HG03460 (cell line): ENCODE measurements around the gene CTNNA3.
"Not testable (repeated sequence)": the region's sequence is repeated elsewhere in the genome, so short reads cannot be mapped to it uniquely, and the experiment has no call there.

Experiments used
- ATAC-seq: cut with Tn5 transposase; IDR thresholded peaks from one replicate; pipeline ENCODE4 v1.9.1; 2021; ENCODE audit not compliant: unreplicated experiment

Gene CTNNA3

GRCh38 chr10:67259319-67259929 lies 436.6 kb downstream of the CTNNA3 start:
- no peak for ATAC-seq

GRCh38 chr10:67257427-67258144 lies 438.4 kb downstream of the CTNNA3 start:
- no peak for ATAC-seq

GRCh38 chr10:67257018-67257417 lies 439.0 kb downstream of the CTNNA3 start:
- ATAC-seq, result no peak

DNA sequence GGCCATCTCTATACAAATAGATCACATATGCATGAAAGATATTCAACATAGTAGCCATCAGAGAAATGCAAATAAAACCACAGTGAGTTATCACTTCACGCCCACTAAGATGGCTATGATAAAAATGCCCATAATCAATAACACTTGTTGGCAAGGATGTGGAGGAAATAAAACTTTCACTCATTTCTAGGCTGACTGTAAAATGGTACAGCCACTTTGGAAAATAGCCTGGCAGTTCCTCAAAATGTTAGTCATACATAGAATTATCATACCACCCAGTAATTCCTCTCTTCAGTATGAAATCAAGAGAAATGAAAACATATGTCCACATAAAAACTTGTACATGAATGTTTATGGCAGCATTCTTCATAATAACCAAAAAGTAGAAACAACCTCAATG lies 445.3 kb downstream of the CTNNA3 start:
- ATAC-seq, result no peak

- no peak for ATAC-seq
These were observed 449.9 kb downstream of the CTNNA3 start for GRCh38 chr10:67246066-67246555.

DNA sequence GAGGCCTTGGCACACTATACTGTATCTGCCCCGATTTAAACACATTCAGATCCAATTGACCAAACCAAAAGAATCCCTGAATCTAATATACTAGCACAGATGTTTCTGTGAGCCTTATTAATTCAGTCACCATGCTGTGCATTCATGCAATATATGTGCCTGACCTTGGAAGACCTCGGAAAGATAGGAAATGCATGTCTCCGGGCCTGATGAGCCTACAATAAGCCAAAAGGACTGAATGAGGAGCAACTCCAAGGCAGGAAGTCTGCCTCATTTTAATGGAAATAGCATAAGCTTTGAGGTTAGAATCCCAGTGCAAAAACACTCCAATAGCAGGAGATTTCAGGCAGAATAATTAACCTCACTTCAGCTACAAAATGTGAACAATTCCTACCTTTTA lies 453.5 kb downstream of the CTNNA3 start:
- ATAC-seq, result no peak

GRCh38 chr10:67241451-67241850 lies 454.5 kb downstream of the CTNNA3 start:
- ATAC-seq, result no peak

GRCh38 chr10:67239864-67240497 lies 456.0 kb downstream of the CTNNA3 start:
- no peak for ATAC-seq

DNA sequence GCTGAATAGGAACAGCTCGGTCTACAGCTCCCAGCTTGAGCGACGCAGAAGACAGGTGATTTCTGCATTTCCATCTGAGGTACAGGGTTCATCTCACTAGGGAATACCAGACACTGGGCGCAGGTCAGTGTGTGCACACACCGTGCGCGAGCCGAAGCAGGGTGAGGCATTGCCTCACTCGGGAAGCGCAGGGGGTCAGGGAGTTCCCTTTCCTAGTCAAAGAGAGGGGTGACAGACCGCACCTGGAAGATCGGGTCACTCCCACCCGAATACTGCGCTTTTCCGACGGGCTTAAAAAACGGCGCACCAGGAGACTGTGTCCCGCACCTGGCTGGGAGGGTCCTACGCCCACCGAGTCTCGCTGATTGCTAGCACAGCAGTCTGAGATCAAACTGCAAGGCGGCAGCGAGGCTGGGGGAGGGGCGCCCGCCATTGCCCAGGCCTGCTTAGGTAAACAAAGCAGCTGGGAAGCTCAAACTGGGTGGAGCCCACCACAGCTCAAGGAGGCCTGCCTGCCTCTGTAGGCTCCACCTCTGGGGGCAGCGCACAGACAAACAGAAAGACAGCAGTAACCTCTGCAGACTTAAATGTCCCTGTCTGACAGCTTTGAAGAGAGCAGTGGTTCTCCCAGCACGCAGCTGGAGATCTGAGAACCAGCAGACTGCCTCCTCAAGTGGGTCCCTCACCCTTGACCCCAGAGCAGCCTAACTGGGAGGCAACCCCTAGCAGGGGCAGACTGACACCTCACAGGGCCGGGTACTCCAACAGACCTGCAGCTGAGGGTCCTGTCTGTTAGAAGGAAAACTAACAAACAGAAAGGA lies 465.1 kb downstream of the CTNNA3 start:
- not testable (repeated sequence) for ATAC-seq

GRCh38 chr10:67225226-67225625 lies 470.8 kb downstream of the CTNNA3 start:
- ATAC-seq, result no peak

DNA sequence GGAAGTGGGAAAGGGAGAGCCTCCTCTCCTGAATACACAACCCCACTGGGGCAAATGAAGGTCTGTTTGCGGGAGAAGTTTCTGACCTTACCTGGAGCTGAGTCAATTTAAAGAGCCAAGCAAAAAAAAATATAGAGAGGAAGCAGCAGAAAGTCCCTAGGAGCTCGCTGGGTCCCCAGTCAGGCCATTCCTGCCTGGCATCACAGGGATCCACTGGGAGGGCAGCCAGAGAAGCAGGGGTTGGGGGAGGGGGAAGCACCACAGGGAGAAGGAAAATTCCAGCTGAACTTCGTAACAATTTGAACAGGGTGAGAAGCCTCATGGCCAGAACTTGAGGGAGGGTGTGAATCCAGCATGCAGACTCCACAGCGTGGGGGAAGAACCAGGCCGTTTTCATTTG lies 471.4 kb downstream of the CTNNA3 start:
- ATAC-seq, result no peak

GRCh38 chr10:67222934-67223333 lies 473.1 kb downstream of the CTNNA3 start:
- no peak for ATAC-seq

DNA sequence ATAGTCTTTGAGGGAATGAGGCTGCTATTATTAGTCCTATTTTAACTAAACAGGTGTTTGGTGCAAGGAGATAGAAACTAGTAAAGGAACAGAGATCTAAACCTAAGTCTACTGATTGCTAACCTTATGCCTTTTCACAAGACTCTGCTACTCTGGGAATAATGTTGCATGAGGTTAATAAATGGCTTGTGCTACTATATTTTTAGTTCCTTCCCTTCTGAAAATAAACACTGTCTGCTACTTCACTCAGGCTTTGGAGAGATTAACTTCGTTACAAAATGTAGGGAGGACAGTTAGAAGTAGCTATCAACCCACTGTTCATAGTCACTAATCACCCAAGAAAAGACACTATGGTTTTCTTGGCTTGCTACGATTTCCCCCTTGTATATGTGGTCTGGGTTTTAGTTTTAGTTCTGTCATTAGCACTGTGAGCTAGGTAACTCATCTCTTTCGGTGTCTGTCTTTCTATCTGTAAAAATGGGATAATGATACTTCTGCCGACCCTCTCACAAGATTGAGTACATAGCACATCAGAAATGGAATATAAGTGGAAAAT lies 474.0 kb downstream of the CTNNA3 start:
- ATAC-seq, result no peak

DNA sequence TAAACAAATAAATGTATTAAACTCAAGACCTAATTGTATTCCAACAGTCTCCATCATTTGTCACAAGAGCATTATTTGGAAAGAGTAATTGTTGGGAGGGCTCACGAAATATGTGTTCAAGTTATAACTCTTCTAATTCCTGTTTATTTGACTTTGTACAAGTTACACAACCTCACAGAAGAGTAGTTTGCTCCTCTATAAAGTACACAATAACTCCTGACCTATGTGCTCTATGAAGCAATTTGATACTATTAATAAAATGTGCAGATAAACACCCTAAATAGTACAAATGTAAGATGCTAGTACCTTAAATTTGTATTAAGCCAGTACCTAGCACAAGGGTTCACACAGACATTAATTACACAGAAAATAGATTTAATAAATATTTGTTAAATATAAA lies 484.3 kb downstream of the CTNNA3 start:
- ATAC-seq, result no peak

DNA sequence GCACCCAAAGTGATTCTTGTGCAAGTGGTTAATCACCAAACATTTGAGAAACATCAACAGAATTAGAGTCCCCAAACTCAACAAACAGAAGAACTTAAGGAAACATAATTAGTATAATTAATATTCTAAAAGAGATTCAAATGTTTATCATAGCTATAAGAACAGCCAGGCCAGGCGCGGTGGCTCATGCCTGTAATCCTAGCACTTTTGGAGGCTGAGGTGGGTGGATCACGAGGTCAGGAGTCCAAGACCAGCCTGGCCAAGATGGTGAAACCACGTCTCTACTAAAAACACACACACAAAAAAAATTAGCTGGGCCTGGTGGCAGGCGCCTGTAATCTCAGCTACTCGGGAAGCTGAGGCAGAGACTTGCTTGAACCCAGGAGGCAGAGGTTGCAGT lies 488.1 kb downstream of the CTNNA3 start:
- ATAC-seq, result not testable (repeated sequence)

DNA sequence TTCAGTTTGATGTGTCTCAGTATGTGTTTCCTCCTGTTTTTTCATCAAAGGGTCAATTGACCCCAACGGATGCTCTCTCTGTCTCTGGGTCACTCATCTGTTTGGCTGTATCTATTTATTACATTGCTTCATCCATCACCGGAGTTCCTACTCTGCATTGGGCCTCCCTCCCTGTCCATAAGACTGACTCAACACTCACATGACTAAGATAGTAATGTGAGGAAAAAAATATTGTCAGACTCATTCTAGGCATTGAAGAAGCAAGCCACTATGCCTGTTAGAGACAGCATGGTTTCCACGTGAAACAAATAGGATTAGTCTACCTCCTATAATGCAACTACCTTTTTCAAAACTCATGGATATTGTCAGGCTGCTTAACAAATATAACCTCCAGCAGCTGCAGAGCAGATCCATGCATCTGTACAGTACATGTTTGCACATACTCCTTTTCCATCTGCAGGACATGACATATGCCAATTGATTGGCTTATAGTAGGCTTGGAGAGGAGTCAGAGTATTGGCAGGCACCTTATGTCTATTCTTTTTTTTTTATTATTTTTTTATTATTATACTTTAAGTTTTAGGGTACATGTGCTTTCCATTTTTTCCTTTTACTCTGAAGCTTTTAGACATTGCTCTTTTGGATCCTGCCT lies 495.0 kb downstream of the CTNNA3 start:
- no peak for ATAC-seq

DNA sequence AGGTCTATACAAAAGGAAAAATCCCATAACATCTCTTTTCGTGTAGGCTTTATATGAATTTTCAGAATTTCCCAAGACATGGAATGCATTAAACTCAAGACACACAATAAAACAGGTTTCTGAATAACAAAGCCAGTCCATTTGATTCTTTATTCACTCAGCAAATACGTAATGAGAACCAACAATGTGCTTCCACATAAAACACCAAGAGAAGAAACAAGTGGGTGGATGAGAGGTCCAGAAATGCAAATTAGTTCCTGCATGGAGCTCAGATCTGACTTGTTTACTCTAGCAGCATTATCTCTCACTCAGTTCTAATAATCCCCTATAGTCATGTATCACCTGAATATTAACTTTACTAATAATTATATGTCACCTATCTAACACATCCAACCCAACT lies 520.6 kb downstream of the CTNNA3 start:
- no peak for ATAC-seq

DNA sequence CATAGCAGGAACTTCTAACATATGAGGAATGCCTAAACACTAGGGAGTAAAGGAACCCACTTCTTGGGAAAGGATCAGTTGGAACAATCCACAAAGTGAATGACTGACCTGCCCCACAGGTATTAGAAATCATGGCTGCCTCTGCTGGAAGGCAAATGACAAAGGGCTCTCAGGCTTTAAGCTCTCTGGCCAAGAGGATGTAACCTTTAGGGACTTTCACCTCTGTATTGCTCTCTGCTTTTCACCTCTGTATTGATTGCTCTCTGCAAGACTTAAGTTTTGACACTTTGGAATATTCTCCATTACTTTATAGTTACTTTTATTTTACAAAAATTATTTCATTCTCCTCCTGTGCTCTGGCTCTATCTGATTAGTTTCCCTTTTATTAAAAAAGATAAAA lies 522.2 kb downstream of the CTNNA3 start:
- ATAC-seq, result no peak

DNA sequence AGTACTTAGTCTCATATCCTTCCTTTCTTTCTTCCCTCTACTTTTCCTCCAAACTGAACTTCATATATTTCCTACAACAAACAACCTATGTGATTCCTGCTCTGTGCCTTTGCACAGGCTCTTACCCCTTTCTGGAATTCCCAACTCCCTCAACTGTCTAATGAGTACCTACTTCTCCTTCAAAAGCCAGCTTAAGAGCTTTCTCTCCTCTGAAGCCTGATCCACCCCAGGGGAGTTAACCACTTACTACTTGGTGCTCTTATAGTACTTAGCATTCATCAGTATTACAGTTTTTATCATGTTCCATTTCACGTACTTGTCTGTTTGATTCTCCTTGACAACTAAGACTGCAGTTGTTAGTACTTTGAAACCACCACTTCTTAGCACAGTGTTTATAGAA lies 524.0 kb downstream of the CTNNA3 start:
- no peak for ATAC-seq

GRCh38 chr10:67156239-67156638 lies 539.8 kb downstream of the CTNNA3 start:
- ATAC-seq, result no peak

DNA sequence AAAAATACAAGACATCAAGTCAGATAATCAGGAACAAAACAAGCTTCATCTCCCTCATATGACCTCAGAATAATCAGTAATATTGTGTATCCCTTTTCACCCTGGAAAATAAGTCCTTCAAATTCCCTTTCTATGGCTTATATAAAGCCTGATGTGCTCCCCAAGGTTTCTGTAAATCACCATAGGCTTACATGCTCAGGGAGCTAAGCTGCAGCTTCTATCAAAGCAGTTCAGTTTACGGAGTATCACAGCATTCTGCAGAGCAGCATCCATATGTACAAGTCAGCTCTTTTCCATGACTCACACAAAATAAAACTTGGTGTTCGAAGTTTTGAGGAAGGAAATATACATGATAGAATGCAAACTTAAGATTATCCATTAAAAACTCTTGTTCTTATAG lies 544.5 kb downstream of the CTNNA3 start:
- no peak for ATAC-seq
